ENCODE data around the gene CDC73.

The CDC73 gene

DNA sequence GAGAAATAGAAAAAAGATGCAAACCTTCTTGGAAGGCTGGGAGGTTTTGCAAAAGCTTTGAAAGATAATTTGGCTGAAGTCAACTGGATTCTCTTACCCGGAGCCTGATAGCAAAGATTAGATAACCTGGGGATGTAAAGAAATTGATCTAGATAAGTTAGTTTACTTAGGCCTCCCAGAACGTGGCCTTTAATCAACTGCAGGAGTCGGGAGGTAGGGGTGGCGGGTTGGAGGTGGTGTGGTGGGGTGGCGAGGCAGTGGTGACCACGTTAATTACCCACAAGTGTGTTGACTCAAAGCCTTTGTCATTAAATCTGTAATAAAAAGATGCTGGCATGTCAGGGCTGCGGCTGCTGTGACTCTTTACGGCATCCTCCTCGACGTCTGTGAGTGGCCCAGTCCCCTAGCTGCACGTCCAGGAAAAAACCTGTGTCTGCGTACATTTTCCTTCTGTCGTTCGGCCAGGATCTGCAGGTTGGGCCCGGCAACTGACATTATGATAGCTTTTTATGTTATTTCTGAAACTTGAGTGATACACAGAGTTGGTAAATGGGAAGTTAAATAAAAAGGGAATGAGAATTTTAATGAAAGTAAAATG lies 115.6 kb downstream of the CDC73 start:
- H3K4me3 ChIP-seq (ENCODE audit: low read length) = no peak overlapping the region
- no peak for DNase-seq (ENCODE audit: low read depth)
- TF ChIP-seq, protein P1, sequence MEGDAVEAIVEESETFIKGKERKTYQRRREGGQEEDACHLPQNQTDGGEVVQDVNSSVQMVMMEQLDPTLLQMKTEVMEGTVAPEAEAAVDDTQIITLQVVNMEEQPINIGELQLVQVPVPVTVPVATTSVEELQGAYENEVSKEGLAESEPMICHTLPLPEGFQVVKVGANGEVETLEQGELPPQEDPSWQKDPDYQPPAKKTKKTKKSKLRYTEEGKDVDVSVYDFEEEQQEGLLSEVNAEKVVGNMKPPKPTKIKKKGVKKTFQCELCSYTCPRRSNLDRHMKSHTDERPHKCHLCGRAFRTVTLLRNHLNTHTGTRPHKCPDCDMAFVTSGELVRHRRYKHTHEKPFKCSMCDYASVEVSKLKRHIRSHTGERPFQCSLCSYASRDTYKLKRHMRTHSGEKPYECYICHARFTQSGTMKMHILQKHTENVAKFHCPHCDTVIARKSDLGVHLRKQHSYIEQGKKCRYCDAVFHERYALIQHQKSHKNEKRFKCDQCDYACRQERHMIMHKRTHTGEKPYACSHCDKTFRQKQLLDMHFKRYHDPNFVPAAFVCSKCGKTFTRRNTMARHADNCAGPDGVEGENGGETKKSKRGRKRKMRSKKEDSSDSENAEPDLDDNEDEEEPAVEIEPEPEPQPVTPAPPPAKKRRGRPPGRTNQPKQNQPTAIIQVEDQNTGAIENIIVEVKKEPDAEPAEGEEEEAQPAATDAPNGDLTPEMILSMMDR (IDR thresholded peaks at IDR 0.05; ENCODE audit: insufficient read depth, low read depth, low read length, missing control alignments) = no peak

DNA sequence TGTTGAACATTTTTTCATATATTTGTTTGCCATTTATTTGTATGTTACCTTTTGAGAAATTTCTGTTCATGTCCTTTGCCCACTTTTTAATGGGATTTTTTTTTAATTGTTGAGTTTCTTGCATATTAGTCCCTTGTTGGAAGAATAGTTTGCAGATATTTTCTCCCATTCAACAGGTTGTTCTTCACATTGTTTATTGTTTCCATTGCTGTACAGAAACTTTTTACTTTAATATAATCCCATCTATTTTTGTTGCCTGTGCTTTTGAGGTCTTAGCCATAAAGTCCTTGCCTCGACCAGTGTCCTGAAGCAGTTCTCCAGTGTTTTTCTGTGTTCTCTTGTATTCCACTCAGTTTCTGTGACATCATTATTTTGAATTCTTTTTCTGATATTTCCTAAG lies 118.8 kb downstream of the CDC73 start:
- no peak overlapping the region for H3K4me3 ChIP-seq (ENCODE audit: low read length)
- TF ChIP-seq, protein P1 (IDR thresholded peaks at IDR 0.05; ENCODE audit: insufficient read depth, low read depth, low read length, missing control alignments) = no peak
- no peak for DNase-seq (ENCODE audit: low read depth)

- TF ChIP-seq, protein P1 (IDR thresholded peaks at IDR 0.05; ENCODE audit: insufficient read depth, low read depth, low read length, missing control alignments) = no peak
- H3K4me3 ChIP-seq (ENCODE audit: low read length) = no peak overlapping the region
- no peak for DNase-seq (ENCODE audit: low read depth)
These were observed 119.4 kb downstream of the CDC73 start for GRCh38 chr1:193241132-193241827.

DNA sequence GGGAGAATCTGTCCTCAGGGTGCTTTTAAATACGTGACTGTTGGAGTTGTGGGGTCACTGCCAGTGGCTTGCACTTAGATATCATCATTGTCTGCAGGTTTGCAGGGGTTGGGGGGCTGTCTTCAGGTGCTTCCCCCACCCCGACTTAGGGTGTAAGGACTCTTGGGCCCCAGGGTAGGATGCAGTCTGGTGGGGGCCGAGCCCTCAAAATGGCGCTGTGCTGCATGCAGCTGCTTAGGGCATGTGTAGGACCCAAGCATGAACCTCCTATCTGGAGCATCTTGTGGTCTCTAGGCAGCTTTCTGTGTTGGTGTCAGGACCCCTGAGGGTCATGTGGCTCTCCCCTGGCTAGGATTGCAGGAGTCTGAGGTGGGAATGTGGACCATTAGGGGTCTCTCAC lies 120.2 kb downstream of the CDC73 start:
- H3K4me3 ChIP-seq (ENCODE audit: low read length) = no peak overlapping the region
- DNase-seq (ENCODE audit: low read depth) = no peak
- TF ChIP-seq, protein P1 (IDR thresholded peaks at IDR 0.05; ENCODE audit: insufficient read depth, low read depth, low read length, missing control alignments) = no peak

DNA sequence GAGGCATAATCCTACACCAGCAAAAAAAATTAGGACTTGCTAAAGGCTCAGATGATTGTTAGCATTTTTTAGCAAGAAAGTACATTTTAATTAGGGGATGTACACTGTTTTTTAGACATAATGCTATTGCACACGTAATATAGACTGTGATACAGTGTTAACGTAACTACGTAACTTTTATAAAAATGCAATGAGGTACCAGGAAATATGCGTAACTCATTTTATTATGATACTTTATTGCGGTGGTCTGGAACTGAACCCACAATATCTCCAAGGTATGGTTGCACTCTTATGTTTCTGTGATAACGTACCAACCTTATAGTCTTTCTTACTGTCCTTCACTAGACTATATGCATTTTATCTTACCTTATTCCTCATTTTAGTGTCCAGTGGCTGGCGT lies 127.4 kb downstream of the CDC73 start:
- no peak overlapping the region for H3K4me3 ChIP-seq (ENCODE audit: low read length)
- TF ChIP-seq, protein P1 (IDR thresholded peaks at IDR 0.05; ENCODE audit: insufficient read depth, low read depth, low read length, missing control alignments) = no peak
- DNase-seq (ENCODE audit: low read depth) = no peak

- DNase-seq (ENCODE audit: low read depth) = no peak
- H3K4me3 ChIP-seq (ENCODE audit: low read length) = no peak overlapping the region
- TF ChIP-seq, protein P1 (IDR thresholded peaks at IDR 0.05; ENCODE audit: insufficient read depth, low read depth, low read length, missing control alignments) = no peak
These were observed 130.1 kb downstream of the CDC73 start for GRCh38 chr1:193251950-193252349.

DNA sequence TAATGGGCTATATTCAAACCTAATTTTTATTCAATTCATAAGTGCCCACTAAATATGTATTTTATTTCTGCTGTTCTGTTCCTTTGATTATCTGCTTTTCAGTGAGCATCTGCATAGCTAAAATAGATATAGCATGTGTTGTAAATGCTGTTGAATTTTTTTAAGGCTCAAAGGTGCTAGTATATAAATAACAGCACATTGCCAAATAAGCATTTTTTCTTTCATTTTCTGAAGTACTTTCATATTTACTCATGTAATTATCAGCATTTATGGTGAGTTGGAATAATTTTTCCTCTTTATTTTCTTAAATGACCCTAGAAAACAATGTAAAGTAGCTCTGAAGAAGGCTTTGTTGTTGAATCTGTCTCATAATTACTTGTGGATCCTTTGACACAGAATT lies 134.2 kb downstream of the CDC73 start:
- no peak for DNase-seq (ENCODE audit: low read depth)
- TF ChIP-seq, protein P1 (IDR thresholded peaks at IDR 0.05; ENCODE audit: insufficient read depth, low read depth, low read length, missing control alignments) = no peak
- H3K4me3 ChIP-seq (ENCODE audit: low read length) = no peak overlapping the region

All from epithelial cell of esophagus (primary cell).